Lower lobe of right lung (tissue), 2 donors: ENCODE data around the gene ZNRF3. TPM values are rescaled to one million over a fixed set of nuclear protein-coding genes. Genes with fewer than 3 reads are reported as not detected.

ENCODE experiments used
- ATAC-seq, 2 donors: fragments of 200-7000 bp; cut with Tn5 transposase; one replicate each; pipeline ENCODE4 v1.9.1; 2020 to 2022; ENCODE audit warnings: mild to moderate bottlenecking in 2 of 2, moderate library complexity in 2 of 2
- DNase-seq: peaks from one replicate; pipeline ENCODE4 v3.0.0-alpha.2; 2020
- H3K27ac ChIP-seq: fragments of 200-600 bp; one replicate; pipeline ENCODE4 v1.8.0; 2022
- H3K27me3 ChIP-seq: fragments of 200-600 bp; one replicate; pipeline ENCODE4 v1.8.0; 2022; ENCODE audit warnings: low read depth
- H3K36me3 ChIP-seq: fragments of 200-600 bp; one replicate; pipeline ENCODE4 v1.8.0; 2022; ENCODE audit warnings: mild to moderate bottlenecking
- H3K4me1 ChIP-seq: fragments of 200-600 bp; one replicate; pipeline ENCODE4 v1.8.0; 2022
- H3K4me3 ChIP-seq: fragments of 200-600 bp; one replicate; pipeline ENCODE4 v1.8.0; 2022; ENCODE audit warnings: mild to moderate bottlenecking
- H3K9me3 ChIP-seq: fragments of 200-600 bp; one replicate; pipeline ENCODE4 v1.8.0; 2022
- CTCF ChIP-seq: fragments of 200-600 bp; IDR thresholded peaks from one replicate; pipeline ENCODE4 v1.8.0; 2022; ENCODE audit warnings: antibody characterized with exemption, mild to moderate bottlenecking
- intact Hi-C: fragments of 100-400 bp; cut with DNase I; formaldehyde crosslinking; loops from one replicate; pipeline ENCODE4 v1.11.0; 2022
- total RNA-seq: library from RNA; stranded (reverse); fragmentation: NEBNext Ultra II Directional; extraction: Animal tissue kit (Norgen Biotek cat#: 25700); gene quantifications from one replicate; pipeline ENCODE4 v1.2.1, GENCODE V29; 2021
- donor health status: DM: no; HTN: yes; CAD: no; lungs with severe emphysema.

ZNRF3 gene
- total RNA-seq, 1 donor from 2014 or later, result 11.3 TPM

GRCh38 chr22:28931844-28932567 is 48.6 kb downstream of the ZNRF3 start:
- Histone ChIP-seq H3K4me1 (peaks cover 36% of the 10 kb centered on the region), H3K4me3 (no peak overlapping the region), H3K27me3 (no peaks in the 10 kb centered on the region), H3K9me3 (no peaks in the 10 kb centered on the region), H3K27ac (no peak overlapping the region), H3K36me3 (no peaks in the 10 kb centered on the region)
- ATAC-seq (no peak), DNase-seq (no peak)
- TF ChIP-seq CTCF, result no peak
- intact Hi-C loops, result no loop called here

- TF ChIP-seq CTCF, result no peak
- Histone ChIP-seq H3K27ac (no peak overlapping the region), H3K4me1 (peaks cover 32% of the 10 kb centered on the region), H3K9me3 (no peaks in the 10 kb centered on the region), H3K27me3 (no peaks in the 10 kb centered on the region), H3K36me3 (no peaks in the 10 kb centered on the region), H3K4me3 (no peak overlapping the region)
- intact Hi-C loops, result no loop called here
- DNase-seq (no peak), ATAC-seq (no peak)
These were observed 49.9 kb downstream of the ZNRF3 start for GRCh38 chr22:28933321-28933720.

- no peaks in the 10 kb centered on the region for H3K9me3 ChIP-seq
- ATAC-seq (no peak), DNase-seq (no peak)
- no peak overlapping the region for H3K4me3 ChIP-seq
- TF ChIP-seq CTCF, result no peak
- no peaks in the 10 kb centered on the region for H3K27me3 ChIP-seq
- no peak overlapping the region for H3K27ac ChIP-seq
- peaks cover 32% of the 10 kb centered on the region for H3K4me1 ChIP-seq
- H3K36me3 ChIP-seq, result no peaks in the 10 kb centered on the region
- intact Hi-C loops, result no loop called here
These were observed 50.7 kb downstream of the ZNRF3 start for GRCh38 chr22:28934026-28934425.

GRCh38 chr22:28935140-28935539 is 51.8 kb downstream of the ZNRF3 start:
- DNase-seq, result no peak
- no peaks in the 10 kb centered on the region for H3K27me3 ChIP-seq
- no peak overlapping the region for H3K4me3 ChIP-seq
- intact Hi-C loops, result no loop called here
- H3K9me3 ChIP-seq, result no peaks in the 10 kb centered on the region
- no peak for TF ChIP-seq CTCF
- H3K36me3 ChIP-seq, result no peaks in the 10 kb centered on the region
- no peak for ATAC-seq
- peaks cover 31% of the 10 kb centered on the region for H3K4me1 ChIP-seq
- H3K27ac ChIP-seq, result no peak overlapping the region

GRCh38 chr22:28935713-28936112 is 52.3 kb downstream of the ZNRF3 start:
- TF ChIP-seq CTCF, result peak; percentile 17
- peaks cover 26% of the 10 kb centered on the region for H3K4me1 ChIP-seq
- no peaks in the 10 kb centered on the region for H3K36me3 ChIP-seq
- DNase-seq (no peak), ATAC-seq (no peak)
- H3K9me3 ChIP-seq, result no peaks in the 10 kb centered on the region
- H3K27ac ChIP-seq, result no peak overlapping the region
- intact Hi-C loops, result no loop called here
- no peaks in the 10 kb centered on the region for H3K27me3 ChIP-seq
- H3K4me3 ChIP-seq, result no peak overlapping the region
